EH (cell line): Measurements from ENCODE around the gene LRP10.
A peak's percentile ranks its signal among the peaks of the same experiment; 100 is the strongest.
"Not testable (repeated sequence)": the region's sequence is repeated elsewhere in the genome, so short reads cannot be mapped to it uniquely, and the experiment has no call there.

ENCODE experiments used
- DNase-seq: peaks from one replicate; pipeline ENCODE4 v3.0.0-alpha.2; 2015; ENCODE audit warnings: low read depth

Gene LRP10

DNA sequence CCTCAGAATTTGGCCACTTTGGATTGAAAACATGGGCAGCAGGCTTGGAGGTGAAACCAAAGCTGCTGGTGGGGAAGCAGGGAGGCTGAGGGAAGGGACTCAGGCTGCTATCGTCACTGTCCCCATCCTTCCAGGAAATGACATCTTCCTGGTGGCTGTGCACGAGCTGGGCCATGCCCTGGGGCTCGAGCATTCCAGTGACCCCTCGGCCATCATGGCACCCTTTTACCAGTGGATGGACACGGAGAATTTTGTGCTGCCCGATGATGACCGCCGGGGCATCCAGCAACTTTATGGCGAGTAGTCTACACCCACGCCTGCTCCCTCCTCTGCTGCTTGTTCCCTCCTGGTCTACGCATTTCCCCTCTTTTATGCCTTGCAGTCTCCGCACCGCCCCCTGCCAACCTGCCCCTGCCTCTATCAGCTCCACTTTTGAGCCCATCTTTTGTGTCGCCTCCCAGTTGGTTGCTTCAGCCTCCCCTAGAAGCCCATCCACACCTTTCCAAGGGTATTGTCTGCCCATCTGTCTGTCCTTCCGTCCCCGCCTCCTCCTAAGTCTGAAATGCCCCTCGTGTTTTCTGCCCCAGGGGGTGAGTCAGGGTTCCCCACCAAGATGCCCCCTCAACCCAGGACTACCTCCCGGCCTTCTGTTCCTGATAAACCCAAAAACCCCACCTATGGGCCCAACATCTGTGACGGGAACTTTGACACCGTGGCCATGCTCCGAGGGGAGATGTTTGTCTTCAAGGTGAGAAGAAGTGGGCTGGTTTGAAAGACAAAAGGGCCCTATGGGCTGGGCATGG lies 28.2 kb upstream of the LRP10 start:
- DNase-seq: no peak

DNA sequence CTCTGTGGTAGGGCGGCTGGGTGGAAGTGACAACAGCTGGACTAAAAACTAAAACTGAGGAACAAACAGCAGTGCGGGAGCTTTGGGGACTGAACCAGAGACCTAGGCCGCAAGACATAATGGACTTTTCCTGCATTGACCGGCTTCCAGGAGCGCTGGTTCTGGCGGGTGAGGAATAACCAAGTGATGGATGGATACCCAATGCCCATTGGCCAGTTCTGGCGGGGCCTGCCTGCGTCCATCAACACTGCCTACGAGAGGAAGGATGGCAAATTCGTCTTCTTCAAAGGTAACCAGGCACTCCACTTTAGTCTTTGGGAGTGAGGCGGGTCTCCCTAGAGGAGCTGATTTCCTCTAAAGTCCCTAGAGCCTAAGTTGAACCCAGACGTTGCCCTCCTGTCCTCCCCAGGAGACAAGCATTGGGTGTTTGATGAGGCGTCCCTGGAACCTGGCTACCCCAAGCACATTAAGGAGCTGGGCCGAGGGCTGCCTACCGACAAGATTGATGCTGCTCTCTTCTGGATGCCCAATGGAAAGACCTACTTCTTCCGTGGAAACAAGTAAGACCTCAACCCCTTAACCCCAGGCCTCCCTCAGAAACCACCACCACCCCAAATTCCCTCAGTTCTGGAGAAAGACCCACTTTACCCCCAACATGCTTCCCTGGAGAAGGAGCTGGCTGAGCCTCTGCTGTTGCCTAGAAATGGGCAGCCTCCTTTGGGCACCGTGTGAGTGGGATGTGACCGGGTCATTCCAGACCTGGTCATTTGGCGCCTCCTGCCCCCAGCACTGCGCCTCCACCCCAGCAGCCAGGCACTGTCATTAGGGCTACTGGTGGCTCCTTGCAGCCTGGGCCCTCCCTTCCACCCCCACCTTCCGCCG lies 27.1 kb upstream of the LRP10 start:
- DNase-seq: no peak

DNA sequence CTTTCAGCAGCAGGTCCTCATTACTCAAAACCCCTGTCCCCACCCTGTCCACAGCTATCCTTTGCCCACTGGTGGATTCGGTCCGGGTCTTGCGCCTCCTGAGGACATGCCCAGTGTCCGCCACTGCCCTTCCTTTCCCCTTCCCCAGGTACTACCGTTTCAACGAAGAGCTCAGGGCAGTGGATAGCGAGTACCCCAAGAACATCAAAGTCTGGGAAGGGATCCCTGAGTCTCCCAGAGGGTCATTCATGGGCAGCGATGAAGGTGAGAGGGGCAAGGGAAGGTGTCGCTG lies 26.5 kb upstream of the LRP10 start:
- DNase-seq: no peak

DNA sequence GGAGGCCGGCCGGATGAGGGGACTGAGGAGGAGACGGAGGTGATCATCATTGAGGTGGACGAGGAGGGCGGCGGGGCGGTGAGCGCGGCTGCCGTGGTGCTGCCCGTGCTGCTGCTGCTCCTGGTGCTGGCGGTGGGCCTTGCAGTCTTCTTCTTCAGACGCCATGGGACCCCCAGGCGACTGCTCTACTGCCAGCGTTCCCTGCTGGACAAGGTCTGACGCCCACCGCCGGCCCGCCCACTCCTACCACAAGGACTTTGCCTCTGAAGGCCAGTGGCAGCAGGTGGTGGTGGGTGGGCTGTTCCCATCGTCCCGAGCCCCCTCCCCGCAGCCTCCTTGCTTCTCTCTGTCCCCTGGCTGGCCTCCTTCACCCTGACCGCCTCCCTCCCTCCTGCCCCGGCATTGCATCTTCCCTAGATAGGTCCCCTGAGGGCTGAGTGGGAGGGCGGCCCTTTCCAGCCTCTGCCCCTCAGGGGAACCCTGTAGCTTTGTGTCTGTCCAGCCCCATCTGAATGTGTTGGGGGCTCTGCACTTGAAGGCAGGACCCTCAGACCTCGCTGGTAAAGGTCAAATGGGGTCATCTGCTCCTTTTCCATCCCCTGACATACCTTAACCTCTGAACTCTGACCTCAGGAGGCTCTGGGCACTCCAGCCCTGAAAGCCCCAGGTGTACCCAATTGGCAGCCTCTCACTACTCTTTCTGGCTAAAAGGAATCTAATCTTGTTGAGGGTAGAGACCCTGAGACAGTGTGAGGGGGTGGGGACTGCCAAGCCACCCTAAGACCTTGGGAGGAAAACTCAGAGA lies 25.5 kb upstream of the LRP10 start:
- no peak for DNase-seq

DNA sequence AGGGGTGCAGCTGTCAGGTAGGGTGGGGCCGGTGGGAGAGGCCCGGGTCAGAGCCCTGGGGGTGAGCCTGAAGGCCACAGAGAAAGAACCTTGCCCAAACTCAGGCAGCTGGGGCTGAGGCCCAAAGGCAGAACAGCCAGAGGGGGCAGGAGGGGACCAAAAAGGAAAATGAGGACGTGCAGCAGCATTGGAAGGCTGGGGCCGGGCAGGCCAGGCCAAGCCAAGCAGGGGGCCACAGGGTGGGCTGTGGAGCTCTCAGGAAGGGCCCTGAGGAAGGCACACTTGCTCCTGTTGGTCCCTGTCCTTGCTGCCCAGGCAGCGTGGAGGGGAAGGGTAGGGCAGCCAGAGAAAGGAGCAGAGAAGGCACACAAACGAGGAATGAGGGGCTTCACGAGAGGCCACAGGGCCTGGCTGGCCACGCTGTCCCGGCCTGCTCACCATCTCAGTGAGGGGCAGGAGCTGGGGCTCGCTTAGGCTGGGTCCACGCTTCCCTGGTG lies 24.7 kb upstream of the LRP10 start:
- DNase-seq: no peak

DNA sequence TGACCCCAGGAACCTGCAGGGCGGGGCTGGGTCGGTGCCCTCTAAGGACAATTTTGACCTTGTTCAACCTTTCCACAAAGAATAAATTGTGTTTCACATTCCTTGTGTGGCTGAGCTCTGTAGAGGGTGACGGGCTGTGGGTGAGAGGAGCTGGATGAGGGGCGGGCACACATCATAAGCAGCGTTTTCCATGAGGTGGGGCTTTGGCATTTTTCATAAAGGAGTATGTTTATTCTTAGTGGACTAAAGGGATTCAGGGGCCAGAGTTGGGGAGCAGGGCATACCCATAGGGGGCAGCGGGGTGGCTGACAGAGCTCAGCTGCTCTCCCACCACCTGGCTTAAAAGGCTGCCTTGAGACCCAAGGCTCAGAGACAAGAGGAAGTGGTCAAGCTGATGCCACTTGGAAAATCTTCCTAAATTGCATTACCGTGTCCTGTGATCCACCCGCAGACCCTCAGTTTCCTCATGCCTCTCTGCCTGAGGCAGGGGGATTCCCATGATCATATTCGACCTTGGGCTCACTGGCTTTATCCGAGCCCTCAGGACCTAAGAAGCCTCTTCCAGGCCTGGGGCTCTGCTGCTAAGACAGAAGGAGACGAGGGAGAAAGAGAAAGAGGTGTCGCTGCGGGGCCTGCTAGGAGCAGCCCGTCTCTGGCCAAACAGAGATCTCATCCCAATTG lies 23.7 kb upstream of the LRP10 start:
- DNase-seq: peak; percentile 51

DNA sequence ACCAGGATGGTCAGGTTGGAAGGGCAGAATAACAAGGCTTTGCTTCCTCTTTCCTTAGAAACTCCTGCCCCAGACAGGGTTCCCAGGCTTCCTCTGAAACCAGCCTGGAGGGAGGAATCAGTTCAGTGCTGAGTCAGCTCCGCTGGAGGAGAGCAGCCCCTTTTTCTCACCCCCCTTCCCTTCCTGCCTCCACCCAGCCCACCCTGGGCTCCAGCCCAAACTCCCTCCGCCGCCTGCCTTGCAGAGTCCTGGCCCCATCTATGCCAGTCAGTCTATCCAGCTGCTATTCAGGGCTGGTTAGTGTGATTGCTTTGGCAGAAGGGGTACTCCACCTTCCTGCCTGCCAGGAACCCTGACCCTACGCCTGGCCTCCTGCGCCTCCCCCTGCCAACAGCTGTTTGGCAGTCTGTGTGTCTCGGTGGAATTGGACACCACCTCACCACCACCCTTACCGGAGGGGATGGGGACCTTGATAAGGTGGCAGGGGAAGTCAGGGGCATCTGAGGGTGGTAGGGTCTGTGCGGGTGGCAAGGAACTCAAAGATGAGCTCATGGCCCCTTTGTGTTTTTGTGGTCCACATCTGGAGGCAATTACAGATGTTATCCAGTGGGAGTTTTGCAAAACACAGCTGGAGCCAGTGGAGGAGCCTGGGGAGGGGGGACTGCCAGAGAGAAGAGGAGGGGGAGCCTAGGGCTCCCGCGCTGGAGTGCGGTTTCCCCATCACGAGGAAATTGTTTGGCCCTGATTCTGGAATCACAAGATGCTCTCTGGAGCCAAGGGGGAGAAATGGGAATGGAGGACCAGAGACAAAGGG lies 23.0 kb upstream of the LRP10 start:
- peak; percentile 89 for DNase-seq

DNA sequence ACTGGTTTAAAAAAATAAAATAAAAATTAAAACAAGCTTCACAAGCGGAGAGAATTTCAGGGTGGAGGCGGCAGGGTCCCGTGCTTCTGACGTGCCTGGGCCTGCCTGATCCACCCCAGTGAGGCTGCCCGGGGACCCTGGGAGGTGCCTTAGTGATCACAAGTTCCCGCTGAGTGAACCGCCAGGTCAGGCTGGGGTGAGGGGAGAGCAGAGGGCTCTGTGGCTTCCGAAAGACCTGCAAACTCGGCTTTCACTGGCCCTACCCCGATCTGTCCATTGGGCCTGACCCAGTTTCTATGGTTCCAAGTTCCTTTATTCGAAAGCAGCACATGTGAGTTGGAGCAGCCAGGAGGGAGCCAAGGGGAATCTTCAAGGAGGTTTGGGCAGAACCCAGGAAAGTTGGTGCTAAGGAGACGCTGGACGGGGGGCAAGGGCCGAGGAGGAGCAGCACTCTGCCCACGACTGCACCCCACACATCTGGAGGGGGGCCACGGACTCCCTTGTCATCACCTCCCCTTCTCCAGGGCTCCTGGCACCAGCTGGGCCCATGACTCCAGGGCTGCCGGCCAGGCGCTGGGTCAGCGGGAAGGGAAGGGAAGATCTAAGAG lies 22.2 kb upstream of the LRP10 start:
- peak; percentile 17 for DNase-seq

DNA sequence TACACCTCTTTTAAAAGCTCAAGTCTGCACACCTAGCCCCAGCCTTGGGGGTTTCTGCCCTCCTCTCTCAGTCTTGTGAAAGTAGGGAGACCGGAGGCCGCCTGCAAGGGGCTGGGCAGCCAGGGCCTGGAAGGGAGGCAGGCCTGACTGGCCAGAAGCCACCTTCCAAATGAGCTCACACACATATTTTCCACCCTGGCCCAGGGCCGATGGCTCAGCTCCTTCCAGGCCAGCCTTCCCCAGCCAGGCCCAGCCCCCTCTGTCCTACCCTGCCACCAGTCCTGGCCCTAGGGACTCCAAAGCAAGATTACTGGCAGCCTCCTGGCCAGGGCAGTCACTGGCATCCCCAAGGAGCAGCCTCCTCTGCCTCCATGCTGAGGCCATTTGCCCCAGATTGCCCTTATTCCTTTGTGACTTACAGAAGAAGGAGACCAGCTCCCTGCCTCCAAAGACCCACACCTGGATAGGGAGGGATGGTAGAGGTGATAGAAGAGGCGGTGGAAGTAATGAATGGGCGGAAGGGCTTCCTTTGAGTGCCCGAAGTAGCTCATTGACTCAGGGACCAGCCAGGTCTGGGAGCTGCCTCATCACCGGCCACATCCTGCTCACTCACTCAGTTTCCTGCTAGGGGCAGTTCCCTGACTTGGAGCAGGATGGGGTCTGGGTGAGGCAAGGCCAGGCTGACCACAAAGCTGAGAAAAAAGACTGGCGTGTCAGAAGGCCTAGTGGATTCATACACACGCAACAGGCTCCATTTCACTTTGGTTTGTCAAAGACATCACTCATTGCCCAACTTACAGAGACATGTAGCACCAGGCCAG lies 20.4 kb upstream of the LRP10 start:
- DNase-seq: peak; percentile 98

DNA sequence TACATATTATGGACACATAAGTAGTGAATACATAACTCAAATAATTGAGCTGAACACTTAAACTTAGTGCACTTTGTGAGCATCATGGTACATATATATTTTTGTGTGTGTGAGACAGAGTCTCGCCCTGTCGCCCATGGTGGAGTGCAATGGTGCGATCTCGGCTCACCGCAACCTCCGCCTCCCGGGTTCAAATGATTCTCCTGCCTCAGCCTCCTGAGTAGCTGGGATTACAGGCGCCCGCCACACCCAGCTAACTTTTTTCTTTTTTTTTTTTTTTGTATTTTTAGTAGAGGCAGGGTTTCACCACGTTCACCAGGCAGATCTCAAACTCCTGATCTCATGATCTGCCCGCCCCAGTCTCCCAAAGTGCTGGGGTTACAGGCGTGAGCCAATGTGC lies 19.4 kb upstream of the LRP10 start:
- DNase-seq: not testable (repeated sequence)

DNA sequence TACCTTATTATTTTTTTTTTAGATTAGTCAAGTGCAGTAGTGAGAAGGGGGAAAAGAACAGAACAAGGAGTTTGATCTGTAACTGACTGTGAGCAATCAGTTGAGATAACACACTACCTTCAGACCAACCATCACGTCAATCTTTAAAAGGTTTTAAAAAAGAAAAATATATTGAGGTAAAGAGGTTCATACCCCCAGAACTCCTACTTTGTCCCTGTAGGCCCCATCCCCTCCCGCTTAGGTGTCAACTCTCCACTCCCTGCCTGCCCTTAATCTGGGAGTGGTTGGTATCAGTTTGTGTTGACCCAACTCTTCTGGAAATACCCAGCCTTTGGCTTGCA lies 19.0 kb upstream of the LRP10 start:
- no peak for DNase-seq

DNA sequence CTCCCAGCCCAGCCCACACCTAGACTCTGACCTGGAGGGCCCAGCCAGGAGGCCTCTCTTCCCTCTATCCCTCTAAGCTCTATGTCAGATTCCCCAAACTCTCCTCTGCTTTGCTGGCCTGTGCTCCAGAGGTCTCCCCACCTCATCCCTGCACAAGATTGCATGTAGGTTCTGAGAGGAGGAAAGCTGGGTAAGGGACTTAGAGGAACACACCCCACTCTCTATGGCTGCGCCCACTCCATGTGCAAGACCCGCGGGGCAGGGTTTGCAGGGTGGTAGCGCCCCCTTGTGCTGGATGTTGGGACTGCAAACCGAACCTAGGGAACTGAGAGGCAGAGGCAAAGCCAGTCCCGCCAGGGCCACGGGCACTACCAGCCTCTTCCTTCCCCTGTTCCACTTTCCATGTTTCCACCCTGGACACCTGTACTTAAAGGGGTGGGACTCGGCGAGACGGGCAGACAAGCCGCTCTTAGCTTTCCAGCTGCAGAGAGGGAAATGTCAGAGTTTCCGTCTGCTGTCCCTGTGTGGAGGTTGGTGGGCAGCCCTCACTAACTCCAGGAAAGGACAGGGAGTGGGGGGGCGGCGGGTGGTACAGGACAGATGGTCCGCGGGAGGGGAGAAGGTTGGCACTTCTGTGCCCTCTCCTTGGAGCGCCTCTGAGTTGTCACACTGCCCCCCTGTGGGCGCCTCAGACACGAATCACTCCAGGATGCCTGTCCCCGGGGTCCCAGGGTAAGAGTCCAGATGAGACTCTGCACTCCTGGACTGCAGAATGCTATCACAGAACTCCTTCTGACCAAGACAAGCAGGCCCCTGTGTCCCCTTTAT lies 18.4 kb upstream of the LRP10 start:
- DNase-seq: peak; percentile 84

DNA sequence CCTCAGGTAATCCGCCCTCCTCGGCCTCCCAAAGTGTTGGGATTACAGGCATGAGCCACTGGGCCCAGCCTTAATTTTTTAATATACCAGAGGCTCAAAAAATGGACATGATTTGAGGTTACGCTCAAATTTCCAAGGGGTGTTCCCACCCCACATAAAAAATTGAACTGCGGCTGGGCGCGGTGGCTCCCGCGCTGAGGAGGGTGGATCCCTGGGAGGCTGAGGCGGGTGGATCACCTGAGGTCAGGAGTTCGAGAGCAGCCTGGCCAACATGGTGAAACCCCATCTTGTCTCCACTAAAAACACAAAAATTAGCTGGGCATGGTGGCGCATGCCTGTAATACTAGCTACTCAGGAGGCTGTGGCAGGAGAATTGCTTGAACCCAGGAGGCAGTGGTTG lies 17.2 kb upstream of the LRP10 start:
- not testable (repeated sequence) for DNase-seq

DNA sequence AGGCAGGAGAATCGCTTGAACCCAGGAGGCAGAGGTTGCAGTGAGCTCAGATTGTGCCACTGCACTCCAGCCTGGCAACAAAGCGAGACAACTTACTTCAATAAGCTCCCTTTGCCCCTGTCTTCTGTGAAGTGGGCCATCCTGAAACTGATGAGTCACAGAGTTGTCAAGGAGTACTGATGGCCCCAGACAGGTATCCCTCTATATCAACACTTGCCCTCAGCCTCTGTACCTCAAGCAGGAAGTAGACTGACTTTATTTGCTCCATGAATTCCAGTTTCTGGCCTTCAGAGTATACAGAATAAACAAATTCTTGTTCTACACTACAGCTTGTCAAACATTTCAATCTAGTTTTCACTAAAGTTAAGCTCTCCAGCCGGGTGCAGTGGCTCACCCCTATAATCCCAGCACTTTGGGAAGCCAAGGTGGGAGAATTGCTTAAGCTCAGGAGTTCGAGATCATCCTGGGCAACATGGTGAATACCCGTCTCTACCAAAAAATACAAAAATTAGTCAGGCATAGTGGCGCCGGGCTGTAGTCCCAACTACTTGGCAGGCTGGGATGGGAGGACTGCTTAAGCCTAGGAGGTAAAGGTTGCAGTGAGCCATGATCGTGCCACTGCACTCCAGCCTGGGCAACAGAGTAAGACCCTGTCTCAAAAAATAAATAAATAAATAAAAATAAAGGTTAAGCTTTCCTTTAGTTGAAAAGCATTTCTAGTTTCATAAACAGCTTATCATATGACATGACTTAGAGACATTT lies 16.4 kb upstream of the LRP10 start:
- DNase-seq: no peak

DNA sequence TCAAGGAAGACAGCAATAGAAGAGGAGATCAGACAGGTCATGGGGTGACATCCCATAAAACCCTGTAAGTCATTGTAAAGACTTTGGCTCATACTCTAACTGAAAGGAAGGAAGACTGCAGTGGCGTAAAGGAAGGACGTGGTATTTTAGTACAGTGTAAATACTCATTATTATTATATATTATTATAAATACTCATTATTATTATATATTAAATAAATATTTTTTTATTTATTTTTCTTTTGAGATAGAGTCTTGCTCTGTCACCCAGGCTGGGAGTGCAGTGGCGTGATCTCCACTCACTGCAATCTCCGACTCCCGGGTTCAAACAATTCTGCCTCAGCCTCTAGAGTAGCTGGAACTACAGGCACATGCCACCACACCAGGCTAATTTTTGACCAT lies 15.1 kb upstream of the LRP10 start:
- DNase-seq: no peak

DNA sequence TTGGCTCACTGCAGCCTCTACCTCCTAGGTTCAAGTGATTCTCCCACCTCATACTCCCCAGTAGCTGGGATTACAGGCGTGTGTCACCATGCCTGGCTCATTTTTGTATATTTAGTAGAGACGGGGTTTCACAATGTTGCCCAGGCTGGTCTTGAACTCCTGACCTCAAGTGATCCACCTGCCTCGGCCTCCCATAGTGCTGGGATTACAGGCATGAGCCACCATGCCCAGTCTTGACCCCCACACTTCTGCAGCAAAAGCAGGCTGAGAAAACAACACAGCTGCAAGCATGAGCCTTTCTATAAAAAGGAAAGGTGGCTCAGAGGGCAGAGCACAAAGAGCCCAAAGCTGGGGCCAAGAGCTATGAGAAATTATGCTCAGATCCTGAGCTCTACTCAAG lies 11.2 kb upstream of the LRP10 start:
- DNase-seq: not testable (repeated sequence)

DNA sequence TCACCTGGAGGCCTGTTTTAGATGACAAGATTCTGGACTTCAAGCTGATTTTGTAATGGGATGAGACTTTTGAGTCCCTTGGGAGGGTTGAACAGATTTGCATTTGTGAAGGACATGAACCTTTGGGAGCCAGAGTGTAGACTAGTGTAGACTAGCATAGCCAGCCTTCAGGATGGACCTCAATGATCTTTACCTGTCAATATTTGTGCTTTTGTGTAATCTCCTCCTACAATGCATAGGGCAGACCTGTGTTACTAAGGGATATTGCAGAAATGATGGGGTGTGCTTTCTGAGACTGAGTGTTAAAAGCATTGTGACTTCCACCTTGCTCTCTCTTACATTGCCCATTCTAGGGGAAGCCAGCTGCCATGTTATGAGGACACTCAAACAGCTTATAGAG lies 9.9 kb upstream of the LRP10 start:
- DNase-seq: no peak

DNA sequence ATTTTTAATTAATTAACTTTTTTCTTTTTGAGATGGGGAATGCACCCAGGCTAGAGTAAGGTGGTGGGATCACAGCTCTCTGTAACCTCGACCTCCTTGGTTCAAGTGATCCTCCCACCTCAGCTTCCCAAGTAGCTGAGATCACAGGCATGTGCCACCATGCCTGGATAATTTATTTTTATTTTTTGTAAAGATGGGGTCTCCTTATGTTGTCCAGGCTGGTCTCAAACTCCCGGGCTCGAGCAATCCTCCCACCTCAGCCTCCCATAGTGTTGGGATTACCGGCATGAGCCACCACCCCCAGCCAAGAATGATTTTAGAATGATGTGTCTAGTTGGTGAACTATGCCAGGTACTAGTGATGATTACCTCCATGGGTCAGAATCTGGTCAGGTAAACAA lies 6.6 kb upstream of the LRP10 start:
- no peak for DNase-seq
